BLaER1 treated with 17β-estradiol and CSF1 and Interleukin-3, amounts not matched to agents 10 nM and 100 nM (cell line): ENCODE results near the gene MYOM1.
A peak's percentile ranks its signal among the peaks of the same experiment; 100 is the strongest.

Experiments
- H3K27ac ChIP-seq, 11 experiments: shearing (Covaris generic); formaldehyde crosslinking; 2 replicates each; pipeline ENCODE4 v1.8.1; 2022
- H3K27me3 ChIP-seq, 11 experiments: shearing (Covaris generic); formaldehyde crosslinking; 2 replicates each; pipeline ENCODE4 v1.8.1; 2022
- H3K36me3 ChIP-seq, 11 experiments: shearing (Covaris generic); formaldehyde crosslinking; 2 replicates each; pipeline ENCODE4 v1.8.1; 2022
- H3K4me1 ChIP-seq, 10 experiments: shearing (Covaris generic); formaldehyde crosslinking; 2 replicates each; pipeline ENCODE4 v1.8.1; 2022
- H3K4me2 ChIP-seq, 11 experiments: shearing (Covaris generic); formaldehyde crosslinking; 2 replicates each; pipeline ENCODE4 v1.8.1; 2022
- H3K4me3 ChIP-seq, 10 experiments: shearing (Covaris generic); formaldehyde crosslinking; 2 replicates each; pipeline ENCODE4 v1.8.1; 2022
- H3K9ac ChIP-seq, 11 experiments: shearing (Covaris generic); formaldehyde crosslinking; 2 replicates each; pipeline ENCODE4 v1.8.1; 2022
- H3K9me3 ChIP-seq, 11 experiments: shearing (Covaris generic); formaldehyde crosslinking; replicated peaks in 1 of 11; 2 replicates each; pipeline ENCODE4 v1.8.1; 2022
- H4K20me1 ChIP-seq, 11 experiments: shearing (Covaris generic); formaldehyde crosslinking; 2 replicates each; pipeline ENCODE4 v1.8.1; 2022
- Cebpa-rat ChIP-seq, 11 experiments: shearing (Covaris generic); IDR thresholded peaks; 2 replicates each; pipeline ENCODE4 v1.8.1; 2022

MYOM1 gene

GRCh38 chr18:3119401-3120341, 100.1 kb downstream of the MYOM1 start:
- Histone ChIP-seq H3K4me3 (no peak overlapping the region), H3K27me3 (no peaks in the 10 kb centered on the region), H3K9me3 (peaks cover 0 to 8% (median 6%) of the 10 kb centered on the region in 11 experiments; a peak in 14 of 22 replicates), H3K4me2 (peak overlapping the region in 2 of 11 experiments; percentile 11 to 26; a peak in 1 of 22 replicates), H3K4me1 (peaks cover 0 to 18% (median 16%) of the 10 kb centered on the region in 10 experiments; a peak in 17 of 20 replicates), H3K9ac (no peak overlapping the region), H4K20me1 (no peaks in the 10 kb centered on the region), H3K36me3 (no peaks in the 10 kb centered on the region), H3K27ac (no peak overlapping the region)
- TF ChIP-seq Cebpa-rat (IDR thresholded peaks at IDR 0.05), result no peak

GRCh38 chr18:3118195-3119010, 101.4 kb downstream of the MYOM1 start:
- Histone ChIP-seq H3K4me1 (peaks cover 0 to 27% (median 23%) of the 10 kb centered on the region in 10 experiments; a peak in 17 of 20 replicates), H4K20me1 (no peaks in the 10 kb centered on the region), H3K27me3 (no peaks in the 10 kb centered on the region), H3K4me3 (no peak overlapping the region), H3K9me3 (no peaks in the 10 kb centered on the region), H3K27ac (no peak overlapping the region), H3K4me2 (no peak overlapping the region), H3K9ac (no peak overlapping the region), H3K36me3 (no peaks in the 10 kb centered on the region)
- TF ChIP-seq Cebpa-rat (IDR thresholded peaks at IDR 0.05), result no peak

- Histone ChIP-seq H3K4me2 (no peak overlapping the region), H3K27ac (no peak overlapping the region), H3K4me3 (no peak overlapping the region), H3K36me3 (no peaks in the 10 kb centered on the region), H3K9me3 (no peaks in the 10 kb centered on the region), H3K4me1 (peaks cover 0 to 27% (median 23%) of the 10 kb centered on the region in 10 experiments; a peak in 17 of 20 replicates), H3K27me3 (no peaks in the 10 kb centered on the region), H4K20me1 (no peaks in the 10 kb centered on the region), H3K9ac (no peak overlapping the region)
- TF ChIP-seq Cebpa-rat (IDR thresholded peaks at IDR 0.05), result no peak
Measured at GRCh38 chr18:3117493-3118192, 102.1 kb downstream of the MYOM1 start.

GRCh38 chr18:3115447-3116030, 104.2 kb downstream of the MYOM1 start:
- peak overlapping the region in 10 of 11 experiments; percentile 3 to 82 (median 67); a peak in 18 of 22 replicates for H3K4me2 ChIP-seq
- no peaks in the 10 kb centered on the region for H3K36me3 ChIP-seq
- H3K4me1 ChIP-seq, result peaks cover 0 to 27% (median 23%) of the 10 kb centered on the region in 10 experiments; a peak in 17 of 20 replicates
- no peaks in the 10 kb centered on the region for H3K27me3 ChIP-seq
- peak overlapping the region in 2 of 11 experiments; percentile 1 to 27; a peak in 4 of 22 replicates for H3K9ac ChIP-seq
- H3K4me3 ChIP-seq, result no peak overlapping the region
- H3K27ac ChIP-seq, result peak overlapping the region in 4 of 11 experiments; percentile 56 to 73 (median 66); a peak in 9 of 22 replicates
- no peaks in the 10 kb centered on the region for H4K20me1 ChIP-seq
- TF ChIP-seq Cebpa-rat (IDR thresholded peaks at IDR 0.05), result peak in 4 of 11 experiments; percentile 11 to 71 (median 42); a peak in 6 of 22 replicates
- no peaks in the 10 kb centered on the region for H3K9me3 ChIP-seq

- Histone ChIP-seq H3K4me1 (peaks cover 0 to 27% (median 23%) of the 10 kb centered on the region in 10 experiments; a peak in 17 of 20 replicates), H3K9me3 (no peaks in the 10 kb centered on the region), H3K27me3 (no peaks in the 10 kb centered on the region), H3K36me3 (no peaks in the 10 kb centered on the region), H3K4me2 (peak overlapping the region in 7 of 11 experiments; percentile 26 to 82 (median 67); a peak in 9 of 22 replicates), H3K4me3 (no peak overlapping the region), H3K27ac (peak overlapping the region in 4 of 11 experiments; percentile 56 to 73 (median 66); a peak in 6 of 22 replicates), H3K9ac (no peak overlapping the region), H4K20me1 (no peaks in the 10 kb centered on the region)
- TF ChIP-seq Cebpa-rat (IDR thresholded peaks at IDR 0.05), result no peak
Measured at GRCh38 chr18:3114451-3114850, 105.3 kb downstream of the MYOM1 start.

GRCh38 chr18:3114026-3114425, 105.7 kb downstream of the MYOM1 start:
- peaks cover 0 to 27% (median 23%) of the 10 kb centered on the region in 10 experiments; a peak in 17 of 20 replicates for H3K4me1 ChIP-seq
- no peak overlapping the region for H3K9ac ChIP-seq

GRCh38 chr18:3111523-3112240, 108.1 kb downstream of the MYOM1 start:
- Histone ChIP-seq H3K27ac (no peak overlapping the region), H3K4me1 (peaks cover 0 to 27% (median 23%) of the 10 kb centered on the region in 10 experiments; a peak in 17 of 20 replicates), H3K9ac (no peak overlapping the region), H4K20me1 (no peaks in the 10 kb centered on the region), H3K4me2 (no peak overlapping the region), H3K9me3 (no peaks in the 10 kb centered on the region), H3K4me3 (no peak overlapping the region), H3K36me3 (no peaks in the 10 kb centered on the region), H3K27me3 (no peaks in the 10 kb centered on the region)
- no peak for TF ChIP-seq Cebpa-rat (IDR thresholded peaks at IDR 0.05)

More at GRCh38 chr18:3114026-3114425, 105.7 kb downstream of the MYOM1 start:
- H3K4me3 ChIP-seq, result no peak overlapping the region
- no peak overlapping the region; a peak in 1 of 22 replicates for H3K27ac ChIP-seq
- no peaks in the 10 kb centered on the region for H4K20me1 ChIP-seq
- TF ChIP-seq Cebpa-rat (IDR thresholded peaks at IDR 0.05), result peak in 1 of 11 experiments; percentile 17; a peak in 1 of 22 replicates
- H3K4me2 ChIP-seq, result peak overlapping the region in 7 of 11 experiments; percentile 26 to 82 (median 67); a peak in 6 of 22 replicates
- no peaks in the 10 kb centered on the region for H3K27me3 ChIP-seq
- H3K36me3 ChIP-seq, result no peaks in the 10 kb centered on the region
- no peaks in the 10 kb centered on the region for H3K9me3 ChIP-seq
